GM18858 (cell line): ENCODE data around the gene TGM6.

ENCODE experiments used
- ATAC-seq: cut with Tn5 transposase; IDR thresholded peaks from one replicate; pipeline ENCODE4 v1.9.1; 2021; ENCODE audit not compliant: unreplicated experiment

TGM6 gene

GRCh38 chr20:2380601-2381000 lies at the start of gene TGM6:
Gene TGM6 (plus strand): TSS chr20:2380901. CDS start chr20:2380969, 68 bp downstream.
- ATAC-seq = no peak

GRCh38 chr20:2331106-2331505 lies 49.6 kb upstream of the TGM6 start:
- ATAC-seq = no peak

GRCh38 chr20:2331901-2332565 lies 48.7 kb upstream of the TGM6 start:
- ATAC-seq = no peak

GRCh38 chr20:2332711-2333110 lies 48.0 kb upstream of the TGM6 start:
- ATAC-seq = no peak

- no peak for ATAC-seq
Observed at GRCh38 chr20:2333821-2334220, 46.9 kb upstream of the TGM6 start.

- ATAC-seq = no peak
Observed at GRCh38 chr20:2335096-2335870, 45.4 kb upstream of the TGM6 start.

GRCh38 chr20:2336471-2336870 lies 44.2 kb upstream of the TGM6 start:
- no peak for ATAC-seq

- ATAC-seq = no peak
Observed at GRCh38 chr20:2337142-2337541, 43.6 kb upstream of the TGM6 start.

GRCh38 chr20:2338411-2339066 lies 42.2 kb upstream of the TGM6 start:
- ATAC-seq = no peak

GRCh38 chr20:2340136-2340535 lies 40.6 kb upstream of the TGM6 start:
- ATAC-seq = no peak

- no peak for ATAC-seq
Observed at GRCh38 chr20:2340823-2341222, 39.9 kb upstream of the TGM6 start.

- no peak for ATAC-seq
Observed at GRCh38 chr20:2341336-2341735, 39.4 kb upstream of the TGM6 start.

- no peak for ATAC-seq
Observed at GRCh38 chr20:2342243-2342642, 38.5 kb upstream of the TGM6 start.

- ATAC-seq = no peak
Observed at GRCh38 chr20:2346188-2346587, 34.5 kb upstream of the TGM6 start.

GRCh38 chr20:2348336-2348735 lies 32.4 kb upstream of the TGM6 start:
- no peak for ATAC-seq

- ATAC-seq = no peak
Observed at GRCh38 chr20:2349801-2350200, 30.9 kb upstream of the TGM6 start.

- no peak for ATAC-seq
Observed at GRCh38 chr20:2350606-2351005, 30.1 kb upstream of the TGM6 start.

GRCh38 chr20:2353231-2353630 lies 27.5 kb upstream of the TGM6 start:
- no peak for ATAC-seq

- ATAC-seq = no peak
Observed at GRCh38 chr20:2357114-2357513, 23.6 kb upstream of the TGM6 start.

GRCh38 chr20:2358006-2358405 lies 22.7 kb upstream of the TGM6 start:
- no peak for ATAC-seq

- no peak for ATAC-seq
Observed at GRCh38 chr20:2361035-2361593, 19.6 kb upstream of the TGM6 start.

GRCh38 chr20:2363187-2363586 lies 17.5 kb upstream of the TGM6 start:
- ATAC-seq = no peak
